Stimulated activated CD4-positive, alpha-beta T cell treated with anti-CD3 and anti-CD28 coated beads, Interleukin-2, amount 100 ng/mL, for 24 hours (primary cell): Measurements from ENCODE around the gene FBXL14.

Experiments
- DNase-seq, 2 donors: peaks; one replicate each; pipeline ENCODE4 v3.0.0-alpha.2; 2020

FBXL14 gene

DNA sequence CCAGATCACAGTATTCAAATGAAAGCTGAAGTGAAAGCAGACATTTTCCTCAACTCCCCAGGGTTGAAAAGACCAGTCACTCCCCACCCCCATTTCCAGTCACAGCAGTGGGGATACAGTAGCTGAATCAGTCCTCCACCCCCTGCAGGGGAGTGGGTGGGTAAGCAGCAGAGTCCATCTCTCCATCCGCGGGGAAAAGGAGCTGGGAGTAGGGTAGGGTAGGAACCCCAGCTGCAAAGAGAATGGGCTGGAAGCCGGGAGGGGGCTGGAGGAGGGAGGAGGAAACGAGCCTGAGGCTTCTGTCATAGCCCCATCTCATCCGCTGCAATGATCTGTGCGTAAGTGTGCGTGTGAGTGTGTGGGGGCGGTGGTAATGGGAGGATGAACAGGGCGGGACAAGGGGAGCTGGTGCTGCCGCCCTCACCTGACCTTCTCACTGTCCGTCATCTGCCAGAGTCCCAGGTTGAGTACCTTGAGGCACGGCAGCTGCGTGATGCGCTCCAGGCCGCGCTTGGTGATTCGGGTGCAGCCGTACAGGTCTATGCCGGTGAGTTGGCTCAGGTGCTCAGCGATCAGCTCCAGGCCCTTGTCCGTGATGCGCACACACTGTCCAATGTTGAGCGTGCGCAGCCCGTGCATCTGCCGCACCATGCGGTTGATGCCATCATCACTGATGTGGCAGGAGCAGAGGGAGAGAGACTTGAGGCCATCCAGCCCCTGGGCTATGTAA is 1.8 kb downstream of the FBXL14 start:
- peak; percentile 66 to 74 for DNase-seq

DNA sequence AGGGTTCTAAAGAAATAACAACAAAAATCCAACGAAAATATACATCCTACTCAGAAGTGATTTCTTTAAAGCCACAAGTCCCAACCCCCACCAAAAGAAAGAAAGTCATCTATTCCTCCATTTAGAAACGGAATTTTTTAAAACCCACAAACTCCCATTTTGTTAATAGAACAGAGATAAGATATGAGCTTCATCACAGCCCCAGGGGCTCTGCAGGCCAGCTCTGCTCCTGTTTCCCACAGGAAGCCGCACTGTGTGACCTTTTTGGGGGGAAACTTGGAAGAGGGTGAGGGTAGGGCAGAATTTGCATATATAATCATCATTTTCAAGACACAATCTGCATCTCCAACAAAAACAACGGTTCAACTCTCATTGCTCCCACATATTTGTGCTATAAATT is 2.8 kb downstream of the FBXL14 start:
- DNase-seq = peak in 1 of 2 donors; percentile 17

DNA sequence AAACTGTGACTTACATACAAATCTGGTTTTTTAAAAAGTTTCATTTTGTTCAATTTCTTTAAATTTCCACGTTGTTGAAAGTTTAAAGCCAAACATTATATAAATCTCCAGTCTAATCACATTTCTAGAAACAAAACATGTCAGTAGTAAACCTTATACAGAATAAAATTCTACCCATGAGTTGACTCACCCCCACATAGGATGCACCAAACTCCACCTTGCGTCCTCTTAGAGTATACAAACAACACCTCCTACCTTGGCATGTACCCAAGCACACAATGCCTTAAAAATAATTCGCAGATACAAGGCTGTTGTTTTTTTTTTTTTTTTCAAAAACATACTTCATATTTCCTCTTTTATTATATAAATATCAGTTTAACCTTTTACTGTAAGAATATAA is 3.3 kb downstream of the FBXL14 start:
- peak in 1 of 2 donors; percentile 34 for DNase-seq

DNA sequence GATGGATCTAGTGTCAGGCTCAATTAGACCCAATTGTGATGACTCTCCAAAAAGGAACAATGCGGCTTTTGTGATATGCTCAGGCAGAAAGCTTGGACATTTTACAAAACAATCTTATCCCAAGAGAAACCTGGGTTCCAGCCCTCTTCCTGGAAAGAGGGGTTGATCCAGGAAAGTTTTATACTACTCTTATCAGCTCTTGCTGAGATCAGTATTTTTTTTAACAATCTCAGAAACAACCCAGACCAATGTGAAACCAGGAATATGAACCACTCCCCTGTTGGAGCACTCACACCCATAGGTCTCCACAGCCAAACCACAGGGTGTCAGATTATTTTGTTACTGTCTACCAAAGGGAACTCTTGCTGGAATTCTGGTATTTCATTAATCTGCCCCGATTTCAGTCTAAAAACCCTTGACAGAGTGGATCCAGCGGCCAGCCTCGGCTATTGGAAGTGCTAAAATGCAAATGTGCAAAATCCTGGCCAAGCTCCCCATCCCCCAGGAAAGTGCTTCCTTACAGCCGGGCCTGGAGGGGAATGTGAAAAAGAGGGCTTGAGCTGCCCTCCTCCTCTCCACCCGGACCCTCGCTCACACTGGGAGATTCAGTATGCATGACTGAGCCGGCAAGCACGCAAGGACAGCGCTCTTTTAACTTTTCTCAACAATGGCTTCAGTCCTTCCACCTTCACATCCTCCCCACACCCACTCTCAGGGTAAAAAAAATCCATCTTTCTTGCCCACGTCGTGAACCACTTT is 4.0 kb downstream of the FBXL14 start:
- DNase-seq = no peak

DNA sequence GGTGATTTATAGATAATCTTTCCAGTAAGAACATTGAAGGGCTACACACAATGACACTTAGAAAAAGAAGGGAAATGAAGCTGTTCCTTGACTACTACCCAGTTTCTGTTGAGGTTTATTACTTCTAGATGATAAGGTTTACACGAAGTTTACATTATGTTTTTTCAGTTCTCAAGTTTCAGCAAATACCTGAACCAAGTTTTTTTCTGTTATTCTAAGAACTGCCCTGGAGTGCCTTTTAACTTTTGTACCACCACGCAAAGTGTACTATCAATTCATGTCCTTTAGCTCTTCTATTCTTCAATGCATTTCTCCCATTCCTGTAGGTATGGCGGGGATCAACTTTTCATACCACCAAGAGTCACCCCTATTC is 5.8 kb downstream of the FBXL14 start:
- no peak for DNase-seq

DNA sequence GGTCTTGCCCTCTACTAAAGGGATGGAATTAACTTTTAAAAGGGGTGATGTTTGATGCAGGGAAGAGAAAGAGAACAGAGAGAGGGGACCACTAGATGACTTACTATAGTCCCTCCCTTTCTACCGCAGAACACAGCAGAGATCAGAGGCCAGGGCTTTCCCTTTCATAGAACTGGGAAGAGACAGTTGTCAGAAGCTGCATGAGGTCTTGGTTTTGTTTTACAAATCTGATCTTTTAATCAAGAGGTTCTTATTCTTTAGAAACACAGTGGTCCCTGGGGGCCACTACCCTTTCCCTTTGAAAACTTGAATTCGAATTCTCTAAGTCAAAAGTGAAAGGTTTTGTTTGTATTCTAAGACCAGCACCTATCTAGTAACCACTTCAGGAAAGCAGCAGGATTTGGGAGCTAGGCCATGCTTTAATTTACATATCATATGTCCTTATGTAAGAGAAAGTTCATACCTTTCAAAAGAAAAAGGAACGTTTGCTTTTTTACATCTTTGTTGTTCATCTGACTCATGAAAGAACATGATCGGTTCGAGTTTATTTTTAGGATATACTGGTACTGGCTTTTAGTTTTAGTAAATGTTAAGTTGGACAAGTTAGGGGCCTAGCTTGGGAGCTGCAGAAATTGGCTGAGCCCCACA is 6.3 kb downstream of the FBXL14 start:
- DNase-seq = no peak

- DNase-seq = no peak
These were observed 10.1 kb downstream of the FBXL14 start for GRCh38 chr12:1584326-1584725.

GRCh38 chr12:1583421-1584078 is 10.8 kb downstream of the FBXL14 start:
- DNase-seq = peak; percentile 62 to 70

- DNase-seq = no peak
These were observed 11.7 kb downstream of the FBXL14 start for GRCh38 chr12:1582709-1583050.

DNA sequence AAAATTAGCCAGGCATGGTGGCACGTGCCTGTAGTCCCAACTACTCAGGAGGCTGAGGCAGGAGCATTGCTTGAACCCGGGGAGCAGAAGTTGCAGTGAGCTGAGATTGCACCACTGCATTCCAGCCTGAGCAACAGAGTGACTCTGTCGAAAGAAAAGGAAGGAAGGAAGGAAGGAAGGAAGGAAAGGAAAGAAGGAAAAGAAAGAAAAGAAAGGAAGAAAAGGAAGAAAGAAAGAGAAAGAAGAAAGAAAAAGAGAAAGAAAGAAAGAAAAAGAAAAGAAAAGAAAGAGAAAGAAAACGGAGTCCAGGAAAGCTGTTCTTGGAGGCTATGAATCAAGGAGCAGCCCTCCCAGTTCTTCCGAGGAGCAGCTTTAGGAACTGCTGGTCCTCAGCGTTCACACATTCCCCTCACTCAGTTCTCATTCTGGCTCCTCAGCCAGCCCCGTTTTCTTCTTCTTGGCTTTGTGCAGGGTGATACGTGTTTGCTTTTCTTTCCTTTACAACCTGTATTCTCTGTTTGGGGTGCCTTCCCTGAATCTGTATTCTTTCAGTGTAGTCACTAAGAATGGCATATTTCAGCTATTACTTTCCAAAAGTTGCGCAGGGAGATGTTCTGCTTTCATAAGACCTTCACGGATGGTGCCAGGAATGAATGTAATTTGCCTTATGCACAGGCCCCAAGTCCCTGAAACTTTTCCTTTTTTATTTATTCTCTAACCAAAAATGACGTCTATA is 12.2 kb downstream of the FBXL14 start:
- no peak for DNase-seq

- no peak for DNase-seq
These were observed 13.9 kb downstream of the FBXL14 start for GRCh38 chr12:1580526-1580925.

- no peak for DNase-seq
These were observed 14.5 kb downstream of the FBXL14 start for GRCh38 chr12:1579651-1580435.

- DNase-seq = no peak
These were observed 17.8 kb downstream of the FBXL14 start for GRCh38 chr12:1576410-1577241.

DNA sequence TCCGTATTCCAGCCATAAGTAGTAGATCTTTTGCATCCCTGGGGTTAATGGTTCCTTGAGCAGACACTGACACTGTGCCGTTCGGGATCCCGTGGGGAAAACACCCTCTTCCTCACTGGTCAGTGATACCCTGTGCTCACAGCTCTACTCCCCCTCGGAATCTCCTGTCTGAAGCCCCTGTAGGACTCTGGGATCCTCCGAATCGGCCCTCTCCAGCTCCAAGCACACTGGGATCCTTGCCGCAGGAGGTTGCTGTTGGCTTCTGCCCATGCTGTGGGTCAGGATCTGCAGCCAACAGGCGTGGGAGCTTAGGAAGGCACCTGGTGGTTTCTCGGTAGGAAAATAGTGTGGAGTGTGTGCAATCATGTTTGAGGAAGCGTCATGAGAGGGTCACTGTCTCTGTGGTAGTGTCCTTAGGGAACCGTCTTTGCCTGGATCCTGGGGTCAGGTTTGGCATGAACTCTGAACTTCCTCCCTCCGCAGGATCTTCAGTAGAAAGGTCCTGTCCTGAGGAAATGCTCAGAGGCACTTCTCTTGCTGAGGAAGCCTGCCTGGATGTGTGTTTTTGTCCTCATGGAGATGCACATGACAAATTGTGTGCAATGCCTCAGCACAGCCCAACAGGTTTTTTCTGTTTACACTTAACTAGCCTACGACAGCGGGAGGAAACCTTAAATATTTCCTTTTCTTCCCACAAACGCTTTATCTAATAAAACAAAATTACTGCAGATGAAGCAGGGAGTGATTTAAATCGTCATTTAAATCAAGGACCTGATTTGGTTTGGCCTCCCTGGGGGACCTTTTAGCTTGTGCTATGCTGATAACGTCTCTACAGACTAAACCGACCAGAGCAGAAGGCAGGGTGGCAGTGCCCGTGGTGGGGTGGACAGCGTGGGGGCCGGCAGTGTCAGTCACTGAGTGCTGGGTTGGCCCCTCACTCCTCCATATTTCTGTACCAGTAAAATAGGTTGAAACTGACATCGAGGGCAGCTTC is 18.7 kb downstream of the FBXL14 start:
- no peak for DNase-seq

DNA sequence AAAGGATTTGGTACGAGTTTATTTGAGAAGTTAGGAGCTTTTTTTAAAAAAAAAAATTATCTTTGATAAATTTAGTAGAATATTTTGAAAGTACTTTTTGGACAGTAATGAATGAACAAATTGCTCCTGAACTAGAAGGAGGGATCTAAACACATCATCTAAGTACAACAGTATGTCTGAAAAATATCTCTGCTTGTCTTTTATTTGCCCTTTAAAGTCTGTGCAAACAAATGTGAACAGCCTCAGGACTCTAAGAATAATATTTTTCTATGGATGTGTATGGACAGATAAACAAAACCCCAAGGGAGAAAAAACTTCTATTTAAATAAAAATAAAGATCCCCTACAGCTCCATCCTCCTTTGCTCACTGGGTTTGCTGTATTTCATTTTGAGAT is 19.5 kb downstream of the FBXL14 start:
- no peak for DNase-seq

- DNase-seq = no peak
These were observed 20.2 kb downstream of the FBXL14 start for GRCh38 chr12:1573960-1574864.

GRCh38 chr12:1572731-1573130 is 21.6 kb downstream of the FBXL14 start:
- DNase-seq = no peak

- DNase-seq = no peak
These were observed 26.5 kb downstream of the FBXL14 start for GRCh38 chr12:1567852-1568251.
